Raji (cell line): Measurements from ENCODE around the gene FUT7.

Experiments used
- POLR2A ChIP-seq: IDR thresholded peaks from 2 replicates; pipeline ENCODE4 v1.6.1; 2011; ENCODE audit warnings: low read depth, low read length, control low read depth; ENCODE audit not compliant: insufficient read depth

Gene FUT7

DNA sequence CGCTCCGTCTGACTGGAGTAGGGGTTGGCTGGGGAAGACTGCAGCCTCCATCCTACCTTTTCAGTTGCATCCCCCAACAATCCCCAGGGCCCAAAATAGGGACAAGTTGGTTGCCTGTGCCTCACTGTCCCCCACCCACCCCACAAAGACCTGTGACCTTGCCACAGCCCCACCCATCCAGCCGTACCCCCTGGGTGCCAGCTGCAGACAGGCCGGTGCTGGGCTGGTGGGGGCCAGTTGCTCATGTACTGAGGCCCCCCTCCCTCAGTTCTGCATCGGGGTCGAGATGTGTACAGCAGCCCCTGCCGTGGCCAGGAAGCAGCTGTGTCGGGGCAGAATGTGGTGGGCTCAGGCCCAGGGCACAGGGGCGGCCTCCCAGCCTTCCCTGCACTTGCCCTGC, 48.7 kb downstream of the FUT7 start:
- no peak for TF ChIP-seq POLR2A

DNA sequence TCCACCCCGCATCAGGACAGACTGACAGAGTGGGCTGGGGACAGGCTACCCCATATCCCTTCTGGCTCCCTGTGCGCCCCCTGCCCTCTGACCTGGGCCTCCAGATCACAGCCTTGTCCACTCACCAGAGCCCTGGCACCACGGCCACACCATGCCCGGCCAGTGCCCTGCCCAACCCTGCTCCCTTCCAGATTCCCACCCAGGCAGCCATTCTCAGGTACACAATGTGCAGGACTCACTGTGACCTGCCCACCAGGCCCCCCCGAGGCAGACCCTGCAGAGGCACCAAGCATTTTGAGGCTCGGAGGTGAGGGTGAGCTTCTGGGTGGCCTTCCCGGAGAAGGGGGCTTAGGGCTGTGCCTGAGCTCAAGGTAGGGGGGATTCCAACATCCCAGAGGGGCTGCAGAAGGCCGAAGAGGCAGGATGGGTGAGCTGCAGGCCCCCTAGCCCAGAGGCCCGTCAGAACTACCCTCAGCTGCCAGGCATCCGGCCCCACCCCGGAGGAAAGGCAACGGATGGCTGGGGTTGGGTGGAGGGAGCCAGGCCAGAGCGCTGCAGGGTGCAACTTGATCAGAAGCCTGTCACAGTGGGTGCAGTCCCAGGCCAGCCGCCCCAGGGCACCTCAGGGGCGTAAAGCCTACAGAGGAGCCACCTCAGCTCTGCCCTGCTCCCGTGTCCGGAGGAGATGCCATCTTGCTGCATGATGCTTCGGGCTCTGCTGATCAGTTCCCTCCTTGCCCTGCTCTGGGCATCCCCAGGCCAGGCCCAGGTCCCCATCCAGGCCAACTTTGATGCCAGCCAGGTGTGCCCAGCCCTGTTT, 49.4 kb downstream of the FUT7 start, which contains the start of gene LCNL1:
Gene LCNL1, plus strand, starts transcription at position 762 of the 820 bp plus-strand sequence. CDS start 594 bp downstream, outside the sequence.
- no peak for TF ChIP-seq POLR2A

DNA sequence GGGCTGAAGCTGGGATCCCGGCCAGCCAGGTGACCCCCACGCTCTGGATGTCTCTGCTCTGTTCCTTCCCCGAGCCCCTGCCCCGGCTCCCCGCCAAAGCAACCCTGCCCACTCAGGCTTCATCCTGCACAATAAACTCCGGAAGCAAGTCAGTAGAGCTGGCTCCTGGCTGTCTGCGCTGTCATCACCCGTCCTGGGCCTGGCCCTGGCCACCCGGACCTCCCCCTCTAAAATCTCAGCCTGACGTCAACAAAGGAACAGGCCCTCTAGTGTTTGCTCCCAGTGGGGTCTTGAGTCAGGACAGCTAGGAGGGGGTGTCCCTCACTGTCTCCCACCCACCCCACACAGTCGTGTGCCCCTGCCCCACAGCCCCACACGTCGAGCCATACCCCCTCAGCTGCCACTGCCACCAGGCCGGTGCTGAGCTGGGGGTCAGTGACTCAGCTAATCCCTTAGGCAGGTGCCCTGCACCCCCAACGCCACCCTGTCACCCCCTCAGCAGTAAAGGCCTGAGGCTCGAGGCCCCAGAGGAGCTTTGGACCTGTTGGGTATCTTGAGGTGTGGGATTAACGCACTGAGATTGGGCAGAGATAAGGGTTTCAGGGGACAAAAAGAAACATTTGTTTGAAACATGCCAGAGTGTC, 50.2 kb downstream of the FUT7 start:
- TF ChIP-seq POLR2A = no peak

DNA sequence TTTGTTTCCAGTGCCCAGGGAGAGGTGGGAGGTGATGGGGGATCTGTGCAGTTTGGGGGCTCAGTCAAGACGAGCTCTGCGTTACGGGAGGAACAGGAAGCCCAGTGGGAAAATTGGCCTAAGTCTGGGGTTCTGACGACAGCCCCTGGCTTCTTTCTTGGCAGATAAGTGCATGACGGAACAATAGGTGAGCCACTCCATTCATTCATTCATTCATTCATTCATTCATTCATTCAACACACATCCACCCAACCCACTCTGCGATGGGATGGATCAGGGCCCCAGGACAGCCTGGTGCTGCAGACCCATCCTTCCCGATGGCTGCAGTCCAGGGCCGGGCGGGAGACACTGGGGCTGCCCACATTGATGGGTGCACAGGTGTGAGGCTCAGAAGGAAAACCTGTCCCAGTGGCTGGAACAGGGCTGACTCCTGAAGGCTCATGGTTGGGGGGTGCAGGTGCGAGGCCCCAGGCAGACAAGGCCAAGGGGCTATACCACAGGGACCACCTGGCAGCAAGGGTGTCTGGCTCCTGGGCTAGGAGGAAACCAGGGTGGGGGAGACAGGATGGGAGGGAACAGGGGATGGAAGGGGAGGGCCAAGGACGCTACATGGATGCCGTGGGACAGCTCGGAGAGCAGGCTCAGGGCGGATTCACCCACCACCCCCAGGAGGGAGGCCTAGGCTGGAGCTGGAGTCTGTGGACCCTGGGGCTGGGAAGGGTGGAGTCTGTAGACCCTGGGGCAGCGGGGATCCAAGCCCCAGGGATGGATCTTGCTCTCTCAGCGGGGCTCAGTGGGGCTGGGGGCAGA, 51.0 kb downstream of the FUT7 start:
- TF ChIP-seq POLR2A = no peak
